ENCODE results near the gene ZMYND19. TPM values are rescaled to one million over a fixed set of nuclear protein-coding genes. Genes with fewer than 3 reads are reported as not detected.

ZMYND19 gene
- total and polyA plus RNA-seq, 2 of the 4 experiments (the other 2 are of a cell fraction) = 14.3 to 21.4 TPM

DNA sequence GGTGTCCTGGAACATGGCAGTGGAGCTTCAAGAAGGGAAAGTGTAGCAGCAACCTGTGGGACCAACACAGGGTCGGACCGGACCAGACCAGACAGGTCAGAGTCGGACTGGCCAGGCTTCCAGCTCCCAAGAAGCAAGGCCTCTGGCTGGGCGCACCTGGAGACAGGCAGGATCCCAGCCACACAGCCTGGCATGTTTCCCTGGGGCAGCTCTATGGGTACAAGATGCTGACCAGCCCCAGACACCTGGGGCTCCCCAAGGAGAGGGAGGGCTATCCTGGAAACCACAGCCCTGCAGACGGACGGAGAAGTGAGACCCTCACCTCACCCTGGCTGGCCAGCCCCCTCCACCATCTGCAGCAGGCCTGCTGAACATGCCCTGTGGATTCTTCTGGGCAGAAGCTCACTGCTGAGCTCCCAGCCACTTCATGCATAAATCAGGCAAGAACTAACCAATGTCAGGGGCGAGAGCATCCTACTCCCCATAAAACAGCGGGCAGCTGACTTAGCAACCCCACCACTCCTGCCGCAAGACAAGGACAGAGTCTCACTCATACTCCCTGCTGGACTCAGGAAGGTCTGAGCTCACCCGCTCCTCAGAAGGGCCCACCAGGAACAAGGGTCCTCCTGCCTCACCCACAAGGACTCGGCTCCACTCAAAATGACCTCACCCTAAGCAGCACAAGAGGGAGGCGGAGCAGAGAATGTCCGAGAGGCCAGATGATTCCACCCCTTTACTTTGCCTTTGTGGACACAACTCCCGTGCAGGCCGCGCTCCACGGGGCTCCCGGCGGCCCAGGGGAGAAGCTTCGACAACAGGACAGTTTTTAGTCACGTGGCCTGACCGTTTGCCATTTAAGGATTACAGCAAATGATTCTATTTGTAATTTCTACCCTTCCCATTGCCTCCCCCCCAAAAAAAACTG is 8.7 kb downstream of the ZMYND19 start:
- H3K18ac ChIP-seq (ENCODE audit: low read depth, low read length) = no peak overlapping the region
- H3K23ac ChIP-seq (ENCODE audit: low read depth, low read length) = no peak overlapping the region
- no peak overlapping the region for H4K8ac ChIP-seq (ENCODE audit: low read depth in 2 of 2, low read length in 2 of 2)
- peaks cover 6% of the 10 kb centered on the region for H3K4me1 ChIP-seq (ENCODE audit: control insufficient read depth, insufficient read depth, low read length)
- H2BK120ac ChIP-seq (ENCODE audit: low read depth, low read length) = no peak overlapping the region
- no peak overlapping the region for H2BK15ac ChIP-seq (ENCODE audit: low read depth, low read length)
- no peak overlapping the region for H2AK9ac ChIP-seq (replicated peaks; ENCODE audit: low read depth, low read length, poor library complexity)
- intact Hi-C loops (cut with micrococcal nuclease) (no loop called here), in situ Hi-C loops (cut with MboI; ENCODE audit: low sequenced_read_pairs) (no loop called here), dilution Hi-C loops (cut with HindIII; ENCODE audit: low sequenced_read_pairs, unreplicated experiment) (no loop called here)
- peaks cover 11 to 38% of the 10 kb centered on the region in 2 experiments; a peak in 2 of 4 replicates for H3K79me1 ChIP-seq (ENCODE audit: low read depth in 1 of 2, low read length in 2 of 2)
- no peak overlapping the region for H3K4ac ChIP-seq (ENCODE audit: low read depth, low read length)
- WGBS, 2 experiments (ENCODE audit: extremely low coverage in 2 of 2, insufficient read length in 1 of 2) = 96% methylated on average over 5 of the region's 22 CpGs; no CpG with 5 or more reads in 1 of the 2 experiments
- no peak overlapping the region for H3K56ac ChIP-seq (ENCODE audit: extremely low read depth, insufficient read depth, low read length)
- peaks cover 11% of the 10 kb centered on the region; the same call in 1 of the 2 replicates for H3K9me1 ChIP-seq (ENCODE audit: insufficient read depth, low read length)
- H2AFZ ChIP-seq (replicated peaks; ENCODE audit: low read length, poor library complexity) = no peak overlapping the region
- no peak overlapping the region for H3K27ac ChIP-seq (ENCODE audit: insufficient read depth, low read length)
- no peak overlapping the region for H3K4me3 ChIP-seq (ENCODE audit: insufficient read depth, low read depth, low read length)
- H2BK5ac ChIP-seq (ENCODE audit: low read depth, low read length, poor library complexity, severe bottlenecking) = no peak overlapping the region
- no peak overlapping the region for H4K5ac ChIP-seq (ENCODE audit: low read depth, low read length)
- DNase-seq (no peak), ATAC-seq (ENCODE audit: low read depth) (no peak)
- no peak overlapping the region for H3K14ac ChIP-seq (replicated peaks; ENCODE audit: low read depth, low read length)
- H4K91ac ChIP-seq (ENCODE audit: insufficient read depth, low read depth, low read length) = no peak overlapping the region
- H3K36me3 ChIP-seq (ENCODE audit: control insufficient read depth, insufficient read depth, low read length) = peaks cover 28% of the 10 kb centered on the region
- H2BK20ac ChIP-seq (ENCODE audit: low read depth, low read length) = no peak overlapping the region
- BruUV-seq (replicated peaks) = no TSS peak
- no peak overlapping the region for H3K4me2 ChIP-seq (ENCODE audit: low read depth, low read length)
- no peak overlapping the region for H2AK5ac ChIP-seq (ENCODE audit: low read depth, low read length)
- H3K27me3 ChIP-seq (ENCODE audit: control insufficient read depth, insufficient read depth, low read length) = no peaks in the 10 kb centered on the region
- no peaks in the 10 kb centered on the region for H3K9me3 ChIP-seq (ENCODE audit: control insufficient read depth, insufficient read depth, low read length)
- H3K9ac ChIP-seq (ENCODE audit: low read depth, low read length) = no peak overlapping the region
- peaks cover 14% of the 10 kb centered on the region for H4K20me1 ChIP-seq (ENCODE audit: insufficient read depth, low read length)
- CTCF ChIA-PET = no interaction called here
- TF ChIP-seq NFE2L2 (IDR thresholded peaks at IDR 0.05; ENCODE audit: low read depth, low read length) (no peak), CEBPB (IDR thresholded peaks at IDR 0.05; ENCODE audit: low read depth, low read length) (no peak), MAFK (IDR thresholded peaks at IDR 0.05; ENCODE audit: low read depth, low read length) (no peak)
- POLR2A ChIA-PET (ENCODE audit: unreplicated experiment) = no interaction called here
